GM12873 (cell line): ENCODE measurements around the gene RER1.

ENCODE experiments used
- TF ChIP-seq, protein P1 (sequence below): IDR thresholded peaks from 2 replicates; pipeline ENCODE4 v1.5.1; 2012; ENCODE audit warnings: low read depth, mild to moderate bottlenecking, moderate library complexity, low read length, control low read depth; ENCODE audit not compliant: insufficient read depth; ENCODE audit errors: missing control alignments

The RER1 gene

DNA sequence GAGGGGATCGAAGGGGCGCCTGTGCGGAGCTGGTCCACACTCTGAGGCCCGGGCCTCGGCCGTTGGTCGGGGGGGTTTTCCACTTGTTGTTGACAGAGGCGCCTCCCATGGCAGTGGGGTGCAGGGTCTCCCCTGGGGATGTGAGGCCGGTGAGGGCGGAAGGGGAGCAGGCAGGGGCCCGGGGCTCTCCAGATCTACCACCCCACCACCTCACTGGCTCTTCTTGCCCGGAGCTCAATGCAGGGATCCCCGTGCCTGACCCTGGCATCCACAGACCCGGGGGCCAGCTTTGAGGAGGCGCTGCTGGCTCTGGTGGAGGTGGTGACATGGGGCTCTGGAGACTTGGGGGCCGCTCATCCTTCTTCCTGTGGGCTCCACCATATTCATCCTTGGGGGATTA lies 27.8 kb downstream of the RER1 start:
- TF ChIP-seq, protein P1, sequence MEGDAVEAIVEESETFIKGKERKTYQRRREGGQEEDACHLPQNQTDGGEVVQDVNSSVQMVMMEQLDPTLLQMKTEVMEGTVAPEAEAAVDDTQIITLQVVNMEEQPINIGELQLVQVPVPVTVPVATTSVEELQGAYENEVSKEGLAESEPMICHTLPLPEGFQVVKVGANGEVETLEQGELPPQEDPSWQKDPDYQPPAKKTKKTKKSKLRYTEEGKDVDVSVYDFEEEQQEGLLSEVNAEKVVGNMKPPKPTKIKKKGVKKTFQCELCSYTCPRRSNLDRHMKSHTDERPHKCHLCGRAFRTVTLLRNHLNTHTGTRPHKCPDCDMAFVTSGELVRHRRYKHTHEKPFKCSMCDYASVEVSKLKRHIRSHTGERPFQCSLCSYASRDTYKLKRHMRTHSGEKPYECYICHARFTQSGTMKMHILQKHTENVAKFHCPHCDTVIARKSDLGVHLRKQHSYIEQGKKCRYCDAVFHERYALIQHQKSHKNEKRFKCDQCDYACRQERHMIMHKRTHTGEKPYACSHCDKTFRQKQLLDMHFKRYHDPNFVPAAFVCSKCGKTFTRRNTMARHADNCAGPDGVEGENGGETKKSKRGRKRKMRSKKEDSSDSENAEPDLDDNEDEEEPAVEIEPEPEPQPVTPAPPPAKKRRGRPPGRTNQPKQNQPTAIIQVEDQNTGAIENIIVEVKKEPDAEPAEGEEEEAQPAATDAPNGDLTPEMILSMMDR: no peak

DNA sequence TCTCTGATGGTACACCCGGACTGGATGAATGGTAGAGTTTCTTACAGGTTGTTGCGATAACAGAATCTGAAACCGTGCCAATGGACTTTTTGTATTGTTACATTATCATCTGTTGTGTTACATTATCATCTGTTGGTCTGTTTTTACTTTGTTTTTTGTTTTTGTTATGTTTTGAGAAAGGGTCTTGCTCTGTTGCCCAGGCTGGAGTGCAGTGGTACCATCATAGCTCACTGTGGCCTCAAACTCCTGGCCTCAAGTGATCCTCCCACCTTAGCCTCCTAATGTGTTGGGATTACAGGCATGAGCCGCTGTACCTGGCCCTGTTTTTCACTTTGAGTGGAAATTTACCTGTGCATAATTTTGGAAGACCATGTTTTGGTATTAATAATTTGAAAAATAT lies 30.9 kb downstream of the RER1 start:
- TF ChIP-seq, protein P1: no peak

- TF ChIP-seq, protein P1: no peak
Measured at GRCh38 chr1:2425892-2426291, 34.3 kb downstream of the RER1 start.

GRCh38 chr1:2426540-2426939 lies 34.9 kb downstream of the RER1 start:
- TF ChIP-seq, protein P1: no peak

DNA sequence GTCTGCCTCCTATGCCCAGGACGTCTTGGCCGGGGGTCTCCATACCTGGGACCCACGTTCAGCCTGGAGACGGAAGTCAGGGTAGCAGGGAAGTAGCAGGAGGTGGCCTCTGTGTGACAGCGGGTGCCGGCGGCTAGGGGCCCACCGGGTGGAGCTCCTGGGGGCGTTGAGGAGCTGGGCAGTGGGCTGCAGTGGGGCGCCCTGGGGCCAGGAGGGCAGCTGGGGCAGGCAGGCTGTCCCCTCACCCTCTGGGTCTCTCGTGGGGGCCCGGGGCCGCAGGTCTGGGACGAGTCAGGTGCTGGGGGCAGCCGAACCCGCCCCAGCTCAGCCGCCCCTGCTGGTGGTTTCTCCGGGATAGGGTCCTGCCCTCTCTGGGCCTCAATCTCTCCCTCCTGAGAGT lies 35.4 kb downstream of the RER1 start:
- TF ChIP-seq, protein P1: no peak

DNA sequence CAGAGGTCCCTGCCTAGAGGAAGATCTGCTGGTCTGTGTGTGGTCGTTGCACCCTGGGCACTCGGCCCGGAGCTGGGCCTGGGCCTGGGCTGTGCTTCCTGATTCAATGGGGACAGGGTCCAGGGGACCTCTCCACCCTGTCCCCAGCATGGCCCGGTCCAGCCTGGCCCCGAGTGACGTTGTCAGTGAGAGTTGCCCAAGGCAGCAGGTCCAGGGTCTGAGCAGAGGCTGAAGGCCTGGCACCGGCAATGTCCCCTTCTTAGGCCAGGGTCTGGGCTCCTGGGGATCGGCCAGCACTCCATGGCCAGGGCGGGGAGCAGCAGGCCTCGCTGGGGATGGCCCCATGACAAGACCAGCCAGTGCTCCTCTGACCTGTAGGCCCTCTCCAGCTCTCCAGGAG lies 36.3 kb downstream of the RER1 start:
- TF ChIP-seq, protein P1: no peak

- TF ChIP-seq, protein P1: no peak
Measured at GRCh38 chr1:2428490-2428889, 36.8 kb downstream of the RER1 start.
